GM04504 (cell line): Measurements from ENCODE around the gene KRT72.

Experiments
- DNase-seq: peaks from one replicate; pipeline ENCODE4 v3.0.0-alpha.2; 2012; ENCODE audit warnings: low read depth

The KRT72 gene

GRCh38 chr12:52600941-52601481 lies at the start of gene KRT72:
KRT72 (minus strand) TSS chr12:52601463; CDS start chr12:52601452, 11 bp downstream.
- no peak for DNase-seq

- peak; percentile 14 for DNase-seq
Observed at GRCh38 chr12:52650520-52651081, 49.3 kb upstream of the KRT72 start.

DNA sequence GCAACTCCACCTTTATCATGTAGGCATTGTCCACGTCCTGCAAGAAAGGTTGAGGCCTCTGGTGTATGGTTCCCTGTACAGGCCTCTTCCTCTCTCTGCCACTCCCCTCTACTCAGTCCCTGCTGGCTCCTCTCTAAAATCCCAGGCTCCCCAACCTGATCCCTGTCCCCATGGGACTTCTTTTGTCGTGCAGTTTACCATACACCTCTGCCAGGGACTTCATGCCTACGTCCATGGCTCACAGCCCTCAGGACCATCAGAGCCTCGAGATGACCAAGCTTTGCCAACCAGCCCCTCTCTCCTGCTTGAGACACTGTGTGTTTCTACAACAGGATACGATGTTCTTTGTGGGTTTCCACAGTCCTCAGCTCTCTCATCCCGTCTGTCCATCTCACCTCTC lies 47.8 kb upstream of the KRT72 start:
- no peak for DNase-seq

DNA sequence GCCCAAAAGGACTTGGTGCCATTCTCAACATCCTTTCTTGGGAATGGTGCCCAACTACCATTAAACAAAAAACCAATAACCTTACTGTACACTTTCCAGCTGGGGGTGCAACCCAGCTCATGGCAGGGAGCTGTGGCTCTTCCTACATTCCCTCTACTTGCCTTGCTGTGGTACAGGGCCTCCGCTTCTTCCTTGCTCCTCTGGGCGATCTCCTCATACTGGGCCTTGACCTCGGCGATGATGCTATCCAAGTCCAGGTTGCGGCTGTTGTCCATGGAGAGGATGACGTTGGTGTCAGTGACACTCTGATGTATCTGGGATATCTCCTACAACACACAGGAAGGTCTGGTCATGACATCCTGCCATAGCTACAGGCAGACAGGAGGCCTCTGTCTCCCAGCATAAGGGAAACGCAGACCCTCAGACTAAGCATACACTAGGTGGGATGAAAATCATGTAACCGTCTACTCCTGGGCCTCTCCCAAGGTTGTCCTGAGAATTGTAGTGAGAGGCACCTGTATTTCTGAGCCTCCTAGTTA lies 46.8 kb upstream of the KRT72 start:
- DNase-seq = no peak

DNA sequence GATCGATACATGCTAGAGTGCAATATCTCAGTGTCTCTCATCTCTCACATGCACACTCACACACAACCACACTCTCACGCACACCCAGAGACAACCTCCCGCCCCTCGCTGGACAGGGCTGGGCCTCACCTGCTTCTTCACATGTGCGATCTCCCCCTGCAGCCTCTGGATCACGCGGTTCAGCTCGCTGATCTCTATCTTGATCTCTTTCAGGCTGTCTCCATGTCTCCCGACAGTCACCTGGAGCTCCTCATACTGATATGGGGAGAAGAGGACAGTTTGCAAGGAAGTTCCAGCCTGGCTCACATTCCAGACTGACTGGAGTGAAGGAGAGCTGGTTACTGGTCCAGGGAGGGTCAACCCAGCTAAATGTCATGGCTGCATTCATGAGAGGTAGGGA lies 46.3 kb upstream of the KRT72 start:
- DNase-seq = no peak

- no peak for DNase-seq
Observed at GRCh38 chr12:52646613-52647012, 45.4 kb upstream of the KRT72 start.

DNA sequence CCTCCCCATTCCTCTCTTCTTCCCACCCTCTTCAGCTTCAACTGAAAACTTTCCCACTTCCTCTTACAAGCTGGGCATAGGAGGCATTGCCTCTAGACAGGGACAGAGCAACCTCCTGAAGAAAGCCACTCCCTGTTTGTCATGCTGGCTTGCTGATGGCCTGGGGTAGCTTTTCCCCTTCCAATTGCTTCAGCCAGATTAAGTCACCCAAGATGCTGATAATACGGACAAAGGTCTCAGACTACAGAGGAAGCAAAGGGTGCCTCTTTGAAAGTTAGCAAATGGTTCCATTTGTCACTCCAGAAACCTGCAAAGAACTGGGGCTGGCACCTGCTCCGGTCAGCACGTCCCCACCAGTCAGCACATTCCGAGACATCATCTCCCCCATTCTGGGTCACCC lies 44.7 kb upstream of the KRT72 start:
- DNase-seq = no peak

- no peak for DNase-seq
Observed at GRCh38 chr12:52645120-52645761, 44.0 kb upstream of the KRT72 start.

DNA sequence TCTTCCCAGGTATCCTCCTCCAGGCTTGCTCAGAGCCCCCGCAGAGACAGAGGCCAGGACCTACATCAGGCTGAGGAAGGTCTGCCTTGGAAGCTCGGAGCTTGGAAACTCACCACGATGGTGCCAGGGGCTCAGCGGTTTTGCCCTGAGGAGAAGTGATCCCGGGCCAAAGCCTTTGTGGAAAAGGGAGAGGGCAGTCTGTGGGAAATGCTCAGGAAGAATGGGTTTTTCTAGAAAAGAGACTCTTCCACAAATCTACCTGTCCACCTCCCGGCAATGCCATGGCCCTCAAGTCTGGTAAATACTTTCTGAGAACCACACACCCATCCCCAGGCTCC lies 42.8 kb upstream of the KRT72 start:
- no peak for DNase-seq

DNA sequence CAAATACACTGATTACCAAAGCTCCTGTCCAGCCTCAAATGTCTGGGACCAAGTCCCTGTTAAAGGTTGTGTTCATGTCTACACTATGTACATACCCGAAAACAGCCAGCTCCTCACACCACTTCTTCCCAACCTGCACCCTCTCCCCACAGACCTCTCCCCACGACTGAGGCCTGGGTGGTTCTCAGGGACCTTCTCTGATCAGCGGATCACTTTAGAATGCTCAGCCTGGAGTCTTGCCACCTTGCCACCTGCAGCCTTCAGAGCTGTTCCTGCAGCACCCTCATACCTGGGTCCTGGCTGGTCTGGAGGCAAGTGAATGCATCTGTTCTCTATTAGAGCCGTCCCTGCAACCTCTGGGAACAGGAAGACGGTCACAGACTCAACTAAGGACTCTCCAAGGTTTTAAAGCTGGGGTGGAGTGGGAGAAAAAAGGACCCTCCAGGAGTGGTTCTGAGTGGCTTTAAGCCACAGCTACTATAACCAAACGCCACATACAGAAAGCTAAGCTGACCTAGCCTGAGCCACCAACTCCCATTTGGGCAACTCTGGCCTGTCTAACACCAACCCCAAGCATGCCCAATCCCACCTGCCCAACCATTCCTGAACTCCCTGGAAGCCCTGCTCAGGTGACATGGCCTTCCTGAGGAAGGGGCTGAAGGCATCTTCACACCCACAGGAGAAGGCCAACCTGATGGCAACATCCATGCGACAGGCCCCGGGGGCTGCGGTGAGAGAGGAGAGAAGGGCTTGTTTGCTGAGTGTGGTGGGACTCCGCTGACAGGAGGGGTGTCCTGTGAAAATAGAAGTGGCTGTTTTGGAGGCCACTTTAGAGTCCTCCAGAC lies 42.2 kb upstream of the KRT72 start:
- no peak for DNase-seq

DNA sequence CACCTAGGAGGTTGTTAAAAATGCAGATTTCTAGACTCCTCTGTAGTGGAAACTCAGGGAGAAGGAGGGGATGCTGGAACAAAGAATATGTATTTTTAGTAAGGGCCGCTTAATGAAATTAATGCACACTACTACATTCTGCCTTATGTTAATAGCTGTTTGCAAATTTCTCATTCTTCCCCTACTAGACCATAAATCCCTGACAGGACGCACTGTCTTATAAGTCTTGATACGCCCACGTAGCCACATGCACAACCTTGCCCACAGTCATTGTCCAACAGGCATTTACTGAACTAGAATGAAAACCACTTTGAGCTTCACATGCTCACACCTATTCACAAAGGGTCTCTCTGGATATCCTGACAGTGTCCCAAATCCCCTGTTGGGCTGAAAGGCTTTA lies 40.2 kb upstream of the KRT72 start:
- no peak for DNase-seq

DNA sequence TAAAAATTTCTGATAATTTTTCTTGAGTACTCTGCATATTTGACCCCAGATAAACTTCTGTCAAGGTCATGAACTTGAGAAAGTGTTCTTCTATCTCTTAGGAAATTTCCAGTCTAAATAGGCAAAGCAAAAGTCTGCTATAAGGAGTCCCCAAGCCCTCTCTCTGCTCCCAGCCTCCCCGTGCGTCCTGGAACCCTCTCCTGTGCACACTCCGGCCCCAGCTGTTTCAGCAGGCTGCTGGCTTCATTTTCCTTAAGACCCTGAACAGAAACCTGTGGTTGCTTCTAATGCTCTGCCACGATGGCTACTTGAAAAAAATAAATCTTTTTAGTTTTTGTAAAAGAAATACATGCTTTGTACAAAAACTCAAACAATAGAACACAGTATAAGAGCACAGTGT lies 36.0 kb upstream of the KRT72 start:
- DNase-seq = no peak

GRCh38 chr12:52636592-52637258 lies 35.5 kb upstream of the KRT72 start:
- no peak for DNase-seq

DNA sequence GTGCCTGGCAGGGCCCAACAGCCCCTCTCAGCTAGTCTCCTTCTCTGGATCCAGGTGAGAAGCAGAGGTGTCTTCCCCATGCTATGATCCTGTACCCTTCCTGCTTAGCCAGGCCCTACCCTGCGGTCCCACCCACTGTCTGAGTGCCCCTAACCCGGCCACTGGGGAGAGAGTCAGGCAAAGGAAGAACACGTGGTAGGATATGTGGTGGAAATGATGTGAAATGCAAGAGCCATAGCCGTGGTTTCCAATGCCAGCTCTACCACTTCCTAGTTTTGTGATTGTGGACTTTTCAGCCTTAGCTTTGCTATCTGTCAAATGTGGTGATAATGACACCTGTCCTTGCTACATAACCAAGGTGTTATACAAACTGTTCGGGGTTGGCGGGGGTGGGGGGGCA lies 34.9 kb upstream of the KRT72 start:
- DNase-seq = no peak

DNA sequence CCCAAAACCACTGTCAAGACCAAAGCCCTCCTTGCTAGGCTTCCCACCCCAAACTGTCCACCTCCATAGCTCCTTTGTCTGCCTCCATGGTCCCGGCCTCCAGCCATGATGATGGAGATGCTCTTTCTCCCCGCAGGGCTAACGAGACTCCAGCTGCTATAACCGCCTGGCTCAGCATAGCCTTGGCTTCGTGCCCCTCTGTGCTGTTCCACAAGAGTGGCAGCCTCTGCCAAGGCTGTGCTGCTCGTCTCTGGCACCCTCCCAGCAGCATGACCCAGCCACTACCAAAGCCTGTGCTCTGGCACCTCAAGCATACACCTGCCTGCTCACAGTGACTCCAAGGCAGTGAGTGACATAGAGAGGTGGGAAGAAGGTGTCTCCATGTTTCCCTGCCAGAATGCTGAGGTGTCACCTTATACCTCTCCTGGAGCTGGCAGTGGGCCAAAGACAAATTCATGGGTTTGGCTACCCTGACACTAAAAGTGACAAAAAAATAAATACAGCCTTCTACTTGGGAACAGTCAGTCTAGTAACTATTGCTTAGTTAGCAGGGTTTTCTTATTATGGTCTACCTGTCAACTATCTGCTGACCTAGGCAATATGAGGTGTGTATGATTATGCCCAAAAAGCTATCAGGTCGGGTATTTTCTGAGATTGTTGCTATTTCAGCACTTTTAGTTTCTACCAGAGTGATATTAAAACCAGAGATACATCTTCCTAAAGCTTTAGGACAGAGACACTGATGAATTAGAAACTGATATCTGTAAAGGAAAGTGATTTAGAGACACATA lies 33.2 kb upstream of the KRT72 start:
- DNase-seq = no peak

GRCh38 chr12:52633383-52633782 lies 32.1 kb upstream of the KRT72 start:
- no peak for DNase-seq

GRCh38 chr12:52632656-52633055 lies 31.4 kb upstream of the KRT72 start:
- no peak for DNase-seq

GRCh38 chr12:52631676-52632459 lies 30.6 kb upstream of the KRT72 start:
- no peak for DNase-seq

DNA sequence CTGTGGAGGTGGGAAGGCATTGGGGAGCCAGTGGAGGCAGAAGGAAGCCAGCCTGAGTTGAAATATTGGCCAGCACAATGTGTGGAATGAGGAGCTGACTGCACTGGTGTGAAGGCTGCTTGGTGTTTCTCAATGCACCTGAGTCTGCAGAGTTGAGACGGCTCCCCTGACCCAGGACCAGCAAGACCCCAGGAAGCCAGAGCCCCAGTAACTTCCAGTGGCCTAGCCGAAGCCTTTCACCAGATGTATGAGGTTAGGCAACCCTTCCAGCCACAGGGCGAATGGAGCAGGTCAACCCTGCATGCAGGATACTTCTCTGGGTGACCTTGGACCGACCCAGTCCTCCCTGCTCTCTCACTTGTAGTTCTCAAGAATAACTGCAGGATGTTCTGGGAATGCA lies 30.0 kb upstream of the KRT72 start:
- DNase-seq = no peak

- no peak for DNase-seq
Observed at GRCh38 chr12:52630599-52631200, 29.4 kb upstream of the KRT72 start.
